ENCODE measurements around the gene TRIM8.

The TRIM8 gene, protein sequence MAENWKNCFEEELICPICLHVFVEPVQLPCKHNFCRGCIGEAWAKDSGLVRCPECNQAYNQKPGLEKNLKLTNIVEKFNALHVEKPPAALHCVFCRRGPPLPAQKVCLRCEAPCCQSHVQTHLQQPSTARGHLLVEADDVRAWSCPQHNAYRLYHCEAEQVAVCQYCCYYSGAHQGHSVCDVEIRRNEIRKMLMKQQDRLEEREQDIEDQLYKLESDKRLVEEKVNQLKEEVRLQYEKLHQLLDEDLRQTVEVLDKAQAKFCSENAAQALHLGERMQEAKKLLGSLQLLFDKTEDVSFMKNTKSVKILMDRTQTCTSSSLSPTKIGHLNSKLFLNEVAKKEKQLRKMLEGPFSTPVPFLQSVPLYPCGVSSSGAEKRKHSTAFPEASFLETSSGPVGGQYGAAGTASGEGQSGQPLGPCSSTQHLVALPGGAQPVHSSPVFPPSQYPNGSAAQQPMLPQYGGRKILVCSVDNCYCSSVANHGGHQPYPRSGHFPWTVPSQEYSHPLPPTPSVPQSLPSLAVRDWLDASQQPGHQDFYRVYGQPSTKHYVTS

DNA sequence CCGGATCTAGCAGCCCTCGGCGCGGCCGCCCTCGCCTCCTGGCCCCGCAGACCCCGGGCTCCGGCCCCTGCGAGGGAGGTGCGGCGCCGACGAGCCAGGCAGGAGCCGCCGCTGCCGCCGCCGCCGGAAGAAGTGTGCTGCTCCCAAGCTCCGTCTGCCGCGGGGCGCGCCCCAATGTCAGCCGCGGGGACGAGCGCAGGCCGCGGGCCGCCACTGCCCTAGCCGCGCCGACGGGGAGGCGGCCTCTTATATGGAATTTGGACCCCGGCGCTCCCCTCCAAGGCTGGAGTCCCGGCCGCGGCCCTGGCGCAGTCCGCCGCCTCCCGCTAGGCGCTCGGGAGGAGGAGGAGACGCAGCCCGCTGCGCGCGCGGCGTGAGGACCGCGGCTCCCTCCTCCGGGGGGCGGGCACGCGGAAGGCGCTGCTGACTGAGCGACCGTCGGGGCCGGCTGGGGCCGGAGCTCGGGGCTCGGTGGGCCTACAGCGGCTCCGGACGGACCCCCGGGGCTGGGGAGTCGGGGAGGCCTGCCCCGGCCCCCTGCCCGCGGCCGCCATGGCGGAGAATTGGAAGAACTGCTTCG, at the start of gene TRIM8:
TRIM8 (plus strand) TSS at position 414 of the 580 bp plus-strand sequence; CDS start at position 553, 139 bp downstream.
- DNase-seq, result no peak

DNA sequence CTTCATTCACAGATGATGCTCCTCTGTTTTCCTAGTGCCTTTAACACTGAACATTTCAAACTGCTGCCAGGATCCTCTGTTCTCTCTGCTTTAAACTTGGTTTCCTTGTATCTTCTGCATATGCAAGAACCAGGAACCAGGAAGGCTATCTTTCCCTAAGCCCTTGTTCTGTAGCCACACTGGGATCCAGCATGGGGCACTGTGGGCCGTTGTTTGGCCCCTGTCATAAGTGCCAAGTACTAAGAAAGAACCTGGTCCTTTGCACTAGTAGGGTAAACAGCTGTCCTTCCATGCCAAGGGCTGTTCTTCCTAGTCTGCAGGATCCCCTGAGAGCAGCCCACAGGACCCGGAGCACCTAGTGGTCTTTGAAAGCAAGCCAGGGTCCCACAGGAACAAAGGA, 49.0 kb upstream of the TRIM8 start:
- no peak for DNase-seq

DNA sequence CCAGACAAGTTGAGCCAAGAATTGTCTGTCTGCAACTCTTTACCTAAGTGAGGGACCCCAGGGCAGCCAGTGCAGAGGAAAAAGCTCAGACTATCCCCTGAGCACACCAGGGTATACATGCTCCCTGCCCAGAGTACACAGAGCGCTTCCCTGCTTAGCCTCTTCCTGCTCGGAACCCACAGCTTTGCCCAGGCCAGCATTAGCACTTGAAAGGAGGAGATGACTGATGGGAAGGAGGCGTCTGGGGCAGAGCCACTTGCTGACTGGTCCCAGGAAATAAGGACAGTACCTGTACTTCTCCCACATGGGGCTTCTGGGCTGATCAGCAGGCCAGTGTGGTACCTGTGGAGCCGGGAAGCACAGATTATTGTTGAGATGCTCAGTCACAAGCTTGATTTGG, 48.4 kb upstream of the TRIM8 start:
- no peak for DNase-seq

DNA sequence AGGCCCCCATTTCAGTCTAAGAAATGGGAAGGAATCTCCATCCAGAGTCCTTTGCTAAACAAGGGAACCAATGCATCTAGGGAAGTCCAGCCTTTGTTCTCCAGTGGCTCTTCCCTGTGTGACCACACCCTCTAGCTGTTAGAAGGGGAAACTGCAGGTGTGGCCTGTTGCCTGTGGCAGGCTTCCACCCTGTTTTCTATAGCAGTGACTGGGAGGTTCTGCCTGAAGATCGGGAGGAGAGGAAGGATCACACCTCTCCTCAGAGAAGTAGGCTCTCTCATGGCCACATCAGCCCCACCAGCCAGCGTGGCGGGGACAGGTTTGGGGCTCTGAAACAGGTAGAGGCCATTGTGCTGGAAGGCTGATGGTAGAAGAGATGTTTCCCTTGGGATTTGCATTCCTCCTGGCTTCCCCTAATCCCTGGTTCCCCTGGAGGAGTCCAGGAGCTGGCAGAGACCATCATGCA, 47.7 kb upstream of the TRIM8 start:
- peak; percentile 48 for DNase-seq

DNA sequence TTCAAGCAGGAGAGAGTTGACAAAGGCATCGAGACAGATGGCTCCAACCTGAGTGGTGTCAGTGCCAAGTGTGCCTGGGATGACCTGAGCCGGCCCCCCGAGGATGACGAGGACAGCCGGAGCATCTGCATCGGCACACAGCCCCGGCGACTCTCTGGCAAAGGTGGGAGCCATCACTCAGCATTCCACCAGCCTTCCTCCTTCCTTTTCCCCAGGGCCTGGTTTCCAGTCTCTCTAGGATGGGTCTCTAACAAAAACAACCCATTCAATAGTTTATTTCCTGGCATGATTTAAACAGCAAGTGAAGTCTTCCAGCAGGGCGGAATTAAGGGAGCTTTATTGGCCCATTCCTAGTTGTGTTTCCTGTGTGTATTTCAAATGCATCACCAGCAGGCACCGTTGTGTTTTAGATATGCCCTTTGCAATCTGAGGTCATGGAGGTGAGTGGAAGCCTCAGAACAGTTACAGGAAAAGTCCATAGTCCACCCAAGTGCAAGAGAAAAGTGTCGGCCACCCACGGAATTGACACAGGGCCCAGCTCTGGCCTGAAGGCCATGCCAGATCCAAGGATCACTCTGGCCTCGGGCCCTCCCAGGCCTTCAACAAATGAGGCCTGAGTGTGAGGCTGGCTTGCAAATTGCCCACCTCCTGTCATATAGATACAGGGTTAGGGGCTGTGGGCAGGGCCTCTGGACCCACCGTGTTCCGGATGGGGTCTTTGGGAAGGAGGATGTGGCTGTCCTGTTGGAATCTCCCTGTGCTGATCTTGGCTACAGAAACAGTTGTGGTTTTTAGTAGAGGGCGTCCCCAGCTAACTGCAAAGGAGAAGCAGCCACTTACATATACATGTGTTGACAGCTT, 46.9 kb upstream of the TRIM8 start:
- DNase-seq, result no peak

DNA sequence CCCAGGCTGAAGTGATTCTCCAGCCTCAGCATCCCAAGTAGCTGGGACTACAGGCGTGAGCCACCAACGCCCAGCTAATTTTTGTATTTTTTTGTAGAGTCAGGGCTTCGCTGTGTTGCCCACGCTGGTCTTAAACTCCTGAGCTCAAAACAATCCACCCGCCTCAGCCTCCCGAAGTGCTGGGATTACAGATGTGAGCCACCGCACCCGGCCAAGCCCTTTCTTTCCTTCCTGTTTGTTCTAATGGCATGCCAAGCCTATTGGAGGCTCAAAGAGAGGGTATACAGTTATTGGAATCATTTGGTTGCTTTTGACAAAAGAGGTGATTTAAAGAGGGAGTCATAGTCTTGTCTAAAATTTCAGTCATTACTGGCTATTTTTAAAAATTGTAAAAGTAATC, 46.0 kb upstream of the TRIM8 start:
- no peak for DNase-seq

DNA sequence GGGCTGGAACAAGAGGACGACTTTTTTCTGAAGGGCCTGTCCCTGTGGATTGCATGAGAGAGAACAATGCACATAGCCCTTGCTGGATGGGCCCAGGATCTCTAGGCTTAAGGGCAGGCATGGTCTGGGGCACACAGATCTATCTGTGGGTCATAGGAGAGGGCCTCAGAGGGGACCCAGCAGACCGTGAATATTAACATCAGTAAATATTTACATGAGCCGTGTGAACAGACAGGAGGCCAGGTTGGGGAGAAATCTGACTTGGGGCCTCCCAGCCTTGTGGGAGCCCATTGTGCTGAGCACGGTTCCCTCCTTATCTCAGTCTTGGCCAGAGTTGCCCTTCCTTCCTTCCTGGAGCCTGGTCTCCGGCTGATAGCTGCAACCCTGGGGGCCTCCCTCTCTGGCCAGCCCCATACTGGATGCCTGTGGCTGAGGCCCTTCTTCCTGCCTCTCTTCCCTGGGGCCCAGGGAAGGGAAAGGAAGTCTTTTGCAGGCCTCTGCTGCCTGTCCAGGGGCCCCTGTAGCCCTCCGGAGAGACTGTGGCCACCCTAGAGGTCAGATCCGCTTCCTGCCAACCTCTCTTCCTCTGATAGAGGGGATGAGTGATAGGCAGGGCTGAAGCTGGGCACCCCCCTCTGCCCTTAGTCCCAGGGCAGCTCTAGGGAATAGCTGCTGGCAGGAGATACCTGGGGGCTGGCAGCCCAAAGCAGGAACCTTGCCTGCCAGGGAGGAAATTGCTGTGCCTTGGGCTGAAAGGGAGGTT, 44.5 kb upstream of the TRIM8 start:
- DNase-seq, result no peak

DNA sequence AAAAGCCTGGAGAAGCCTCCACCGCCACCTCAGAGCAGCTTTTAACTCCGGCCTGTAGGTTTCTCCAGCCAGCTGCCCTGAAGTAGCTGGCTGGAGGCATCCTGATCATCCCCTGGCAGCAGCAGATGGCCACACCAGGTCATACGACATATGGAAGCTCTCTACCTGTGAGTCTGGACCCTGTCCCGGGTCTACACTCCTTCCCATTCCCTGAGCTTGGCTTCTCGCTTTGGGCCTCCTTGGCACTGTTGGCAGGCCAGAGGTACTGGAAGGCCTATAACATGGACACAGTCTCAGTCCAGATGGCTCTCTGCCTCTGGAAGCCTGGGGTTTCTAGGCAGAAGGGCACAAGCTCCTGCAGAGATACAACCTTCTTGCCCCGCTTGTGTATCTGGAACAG, 43.5 kb upstream of the TRIM8 start:
- no peak for DNase-seq

DNA sequence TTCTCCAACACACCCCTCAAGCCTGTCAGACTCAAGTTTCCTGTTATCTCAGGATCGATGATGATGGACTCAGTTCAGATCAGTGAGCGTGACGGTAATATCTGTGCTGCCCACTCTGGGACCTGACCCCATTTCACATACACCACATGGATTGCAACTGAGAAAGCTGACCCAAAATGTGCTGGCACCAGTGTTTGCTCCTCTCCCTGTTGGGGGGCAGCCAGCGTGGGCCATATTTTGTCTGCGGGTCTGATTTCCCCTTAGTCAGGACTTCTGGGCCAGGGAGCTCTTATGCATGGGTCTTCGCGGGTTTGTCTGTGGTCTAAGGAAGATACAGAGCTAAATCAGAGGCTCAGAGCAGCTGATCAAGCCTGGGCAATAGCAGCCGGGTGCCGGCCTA, 42.6 kb upstream of the TRIM8 start:
- DNase-seq, result no peak

DNA sequence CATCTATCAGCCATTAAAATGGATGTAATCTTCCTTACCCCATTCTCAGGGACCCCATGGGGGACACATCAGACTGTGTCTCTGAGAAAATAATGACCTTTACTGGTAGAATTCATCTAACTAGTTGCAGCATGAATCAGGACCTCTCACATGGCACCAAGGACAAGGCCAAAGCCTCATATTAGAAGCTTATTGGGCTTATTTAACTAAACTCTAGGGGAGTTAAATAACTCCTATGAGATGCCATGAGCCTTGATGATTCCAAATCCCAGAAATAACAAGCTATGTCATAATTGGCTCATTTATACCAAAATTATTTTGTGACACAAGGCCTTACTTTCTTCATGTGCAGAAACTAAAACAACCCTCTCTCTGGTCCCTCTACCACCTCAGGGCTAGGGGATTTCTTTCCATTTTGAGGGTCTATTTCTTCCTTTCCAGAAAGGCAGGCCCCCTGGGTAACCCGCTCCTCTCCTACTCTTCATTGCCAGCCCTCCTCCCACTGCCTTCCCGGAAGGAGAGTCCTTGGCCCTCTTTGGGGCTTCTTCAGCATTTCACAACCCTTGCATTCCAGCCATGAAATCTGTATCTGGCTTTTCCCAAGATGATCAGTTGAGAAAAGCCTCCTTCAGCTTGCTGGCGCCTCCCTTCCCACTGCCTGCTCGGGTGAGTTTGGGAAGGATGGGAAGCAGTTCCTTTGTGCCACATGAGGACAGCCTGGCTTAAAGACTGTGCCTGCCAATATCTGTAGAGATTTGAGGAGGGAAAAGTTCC, 41.8 kb upstream of the TRIM8 start:
- DNase-seq, result no peak

DNA sequence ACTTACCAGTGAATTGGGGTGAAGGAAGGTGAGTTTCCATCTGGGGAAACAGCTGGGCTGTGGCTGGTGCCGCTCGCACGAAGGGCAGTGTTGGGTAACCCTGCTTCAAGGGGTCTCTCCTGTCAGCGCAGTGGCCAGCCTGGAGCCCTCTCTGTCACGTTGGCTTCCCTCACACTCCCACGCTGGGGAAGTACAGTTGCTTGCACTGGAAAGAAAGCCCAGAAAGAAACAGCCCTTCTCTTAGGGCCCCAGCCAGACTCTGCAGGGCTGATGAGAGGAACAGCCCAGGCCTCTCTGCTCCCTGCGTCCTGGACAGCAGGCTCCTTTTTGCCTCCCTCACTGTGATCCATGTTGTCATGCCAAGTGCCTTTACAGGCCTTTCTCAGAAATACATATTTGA, 40.3 kb upstream of the TRIM8 start:
- no peak for DNase-seq

DNA sequence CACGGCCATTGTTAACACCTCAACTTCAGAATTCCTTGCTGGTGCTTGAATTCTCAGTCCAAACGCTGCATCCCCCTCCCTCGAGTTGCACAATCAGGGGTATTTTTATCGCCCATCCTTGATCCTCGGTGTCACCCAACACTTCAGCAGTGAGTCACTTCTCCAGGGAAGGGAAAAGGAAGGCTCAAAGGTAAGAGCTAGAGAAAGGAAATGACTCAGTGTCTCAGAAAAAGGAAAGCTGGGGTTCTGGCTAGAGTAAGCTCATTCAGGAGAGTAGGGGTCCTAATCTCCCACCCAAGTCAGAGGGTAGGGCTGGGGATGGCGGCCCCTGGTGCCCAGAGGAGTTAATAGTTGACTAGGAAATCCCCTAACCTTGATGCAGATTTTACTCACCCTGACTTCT, 39.8 kb upstream of the TRIM8 start:
- DNase-seq, result peak; percentile 92

DNA sequence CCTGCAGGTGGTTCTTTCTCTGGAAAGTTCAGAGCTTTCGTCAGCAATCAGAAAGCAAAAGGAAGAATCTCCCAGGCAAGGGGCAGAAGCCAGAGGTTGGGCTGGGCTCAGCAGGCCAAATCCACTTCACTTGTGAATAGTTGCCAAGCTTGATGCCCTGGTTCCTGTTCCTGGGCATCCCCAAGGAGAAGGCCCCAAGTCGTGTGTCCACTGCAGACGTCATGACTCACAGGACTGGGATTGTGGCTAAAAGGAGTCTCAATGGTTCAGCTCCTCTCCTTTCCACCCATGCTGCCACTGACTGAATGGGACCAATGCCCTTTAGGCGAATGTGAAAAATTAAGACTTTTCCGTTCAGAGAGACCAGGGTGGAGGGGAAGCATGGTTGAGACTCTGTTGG, 38.6 kb upstream of the TRIM8 start:
- DNase-seq, result no peak

DNA sequence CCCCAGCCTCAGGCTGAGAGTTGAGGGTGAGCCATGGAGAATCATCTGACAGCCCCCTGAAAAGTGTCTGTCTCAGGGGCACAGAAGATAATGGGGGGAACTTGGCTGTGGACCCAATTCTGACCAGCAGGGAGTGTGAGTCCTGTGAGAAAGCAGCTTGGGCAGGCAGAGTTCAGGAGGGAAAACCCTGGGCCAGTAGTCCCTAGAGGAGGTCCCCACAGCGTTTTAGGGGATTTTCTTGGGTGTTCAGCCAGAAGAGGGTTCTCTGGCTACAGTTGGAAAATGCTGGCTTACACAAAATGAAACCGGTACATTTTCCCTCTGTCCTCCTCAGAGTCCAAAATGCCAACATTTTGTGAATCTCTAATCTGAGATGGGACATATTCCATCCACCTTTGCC, 35.8 kb upstream of the TRIM8 start:
- no peak for DNase-seq

DNA sequence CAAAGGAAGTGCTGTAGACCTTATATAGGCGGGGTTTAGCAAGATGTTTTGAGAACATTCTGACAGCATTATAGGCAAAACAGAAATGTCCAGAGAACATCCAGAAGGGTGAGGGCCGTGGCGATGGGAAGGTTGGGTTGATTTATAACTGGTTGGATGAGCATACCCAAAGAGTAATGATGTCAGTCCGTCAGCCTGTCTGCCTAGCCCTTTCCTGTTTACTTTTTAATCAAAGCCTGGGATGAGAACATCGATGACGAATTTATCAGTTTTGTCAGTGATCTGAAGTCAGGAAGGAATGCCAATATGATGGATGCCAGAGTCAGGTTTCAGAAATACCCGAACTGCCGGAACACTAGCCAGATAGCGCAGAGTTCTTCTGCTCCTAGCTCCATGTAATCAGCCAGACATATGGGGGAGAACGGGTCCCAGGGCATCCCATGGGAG, 33.8 kb upstream of the TRIM8 start:
- peak; percentile 68 for DNase-seq

DNA sequence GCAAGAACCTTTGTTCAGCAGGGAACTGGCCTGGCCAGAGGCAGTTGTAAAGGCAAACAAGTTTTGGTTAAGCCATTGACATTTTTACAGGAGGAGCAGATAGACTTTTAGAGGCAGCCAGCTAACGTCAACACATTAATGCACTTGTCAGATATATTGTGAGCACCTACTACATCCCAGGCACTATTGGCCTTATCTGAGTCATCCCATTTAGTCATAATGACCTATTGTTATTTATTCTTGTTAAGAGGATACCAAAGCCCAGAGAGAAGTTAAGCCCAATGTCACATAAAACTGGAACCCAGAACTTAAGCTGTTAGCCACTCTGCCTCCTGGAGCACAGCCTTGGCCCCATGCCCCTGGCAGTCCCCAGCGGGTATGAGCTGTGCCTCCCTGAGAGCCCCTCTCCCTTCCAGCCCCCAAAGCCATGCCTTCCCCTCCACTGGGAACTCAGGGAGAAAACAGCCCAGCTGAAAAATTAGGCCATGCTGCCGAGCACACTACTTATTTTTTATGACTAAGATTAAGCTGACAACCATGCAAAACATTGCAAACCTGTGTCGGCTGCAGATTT, 32.7 kb upstream of the TRIM8 start:
- DNase-seq, result peak; percentile 11

DNA sequence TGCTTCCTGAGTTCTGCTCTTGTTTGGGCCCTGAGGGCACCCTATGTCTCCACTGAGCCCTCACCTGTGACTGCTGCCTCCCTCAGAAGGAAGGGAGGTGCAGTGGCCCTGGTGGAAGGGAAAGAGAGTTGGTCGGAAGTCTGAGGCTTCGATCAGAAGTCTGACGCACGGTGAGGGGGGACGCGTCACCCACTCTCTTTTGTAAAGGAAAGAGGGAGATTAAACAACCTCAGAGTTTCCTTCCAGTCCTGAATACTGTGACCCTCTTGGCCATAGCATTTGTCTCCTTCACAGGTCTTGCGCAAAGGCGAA, 31.4 kb upstream of the TRIM8 start:
- no peak for DNase-seq

DNA sequence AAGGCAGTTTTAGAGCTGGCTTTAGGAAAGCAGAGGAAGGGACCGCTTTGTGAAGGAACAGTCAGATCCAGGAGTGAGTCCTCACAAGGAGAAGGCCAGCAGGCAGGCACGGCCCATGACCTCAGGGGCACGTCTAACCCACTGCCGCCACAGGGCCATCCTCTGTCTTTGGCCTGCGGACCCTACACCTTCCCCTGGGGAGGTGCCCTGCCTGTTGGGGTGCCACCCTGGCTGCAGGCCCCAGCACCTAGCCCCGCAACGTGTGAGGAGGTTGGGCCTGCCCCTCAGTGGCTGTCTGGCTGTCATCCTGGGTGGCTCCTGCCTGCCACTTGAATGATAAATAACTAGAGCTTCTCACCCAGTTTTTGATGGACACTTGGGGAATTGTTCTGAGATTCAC, 31.0 kb upstream of the TRIM8 start:
- DNase-seq, result no peak

DNA sequence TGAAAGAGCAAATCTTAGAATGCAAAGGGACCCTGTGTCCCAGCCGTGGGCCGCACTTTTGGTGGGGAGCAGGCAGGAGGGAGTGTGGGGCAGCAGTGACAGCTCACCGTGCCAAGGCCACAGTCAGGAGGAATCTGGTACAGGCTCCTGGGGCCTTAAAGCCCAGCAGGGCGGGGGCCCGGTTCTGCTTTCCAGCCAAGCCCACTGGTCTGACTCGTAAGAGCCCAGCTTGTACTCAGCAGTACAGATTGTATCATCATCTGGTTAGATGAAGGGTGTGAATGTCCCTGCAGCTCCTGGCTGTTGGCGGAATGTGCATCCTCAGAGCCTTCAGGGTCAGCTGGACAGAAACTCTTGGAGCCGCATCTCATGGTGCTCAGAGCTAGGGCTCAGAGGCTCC, 30.5 kb upstream of the TRIM8 start:
- no peak for DNase-seq

DNA sequence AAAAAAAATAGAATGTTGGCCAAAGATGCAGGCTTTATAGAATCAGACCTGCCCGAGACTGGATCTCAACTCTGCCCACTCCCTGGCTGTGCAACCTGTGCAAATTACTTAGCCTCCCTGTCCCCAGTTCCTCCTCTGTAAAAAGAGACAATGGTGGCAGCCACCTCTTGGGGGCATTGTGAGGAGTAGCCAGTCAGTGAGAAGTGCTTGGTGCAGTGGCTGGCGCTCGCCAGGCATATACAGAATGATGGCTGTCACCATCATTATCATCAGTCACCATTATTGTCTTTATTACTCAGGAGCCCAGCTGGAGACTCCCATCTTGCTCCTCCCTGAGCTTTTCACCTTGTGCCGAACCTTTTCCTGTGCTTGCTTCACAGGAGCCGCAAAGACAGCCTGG, 29.4 kb upstream of the TRIM8 start:
- DNase-seq, result no peak

DNA sequence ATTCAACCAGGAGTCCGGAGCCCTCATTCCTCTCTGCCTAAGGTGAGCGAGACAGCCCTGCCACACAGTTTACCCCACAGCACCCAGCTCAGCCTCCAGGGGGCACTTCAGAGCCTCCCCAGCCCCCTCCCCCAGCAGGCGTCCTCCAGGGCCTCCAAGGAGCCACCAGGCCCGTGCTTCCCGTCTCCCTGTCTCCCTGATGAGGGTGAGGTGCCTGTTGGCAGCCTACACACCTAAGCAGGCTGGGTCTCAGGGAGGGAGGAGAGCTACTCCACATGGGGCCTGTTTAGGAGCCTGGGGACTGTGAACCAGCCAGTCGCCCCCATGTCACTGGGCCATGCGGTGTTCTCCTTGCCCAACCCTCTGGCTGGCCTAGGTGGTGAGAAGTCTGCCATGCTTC, 28.9 kb upstream of the TRIM8 start:
- DNase-seq, result no peak
